Measurements from ENCODE around the gene VPS41.

Gene VPS41

DNA sequence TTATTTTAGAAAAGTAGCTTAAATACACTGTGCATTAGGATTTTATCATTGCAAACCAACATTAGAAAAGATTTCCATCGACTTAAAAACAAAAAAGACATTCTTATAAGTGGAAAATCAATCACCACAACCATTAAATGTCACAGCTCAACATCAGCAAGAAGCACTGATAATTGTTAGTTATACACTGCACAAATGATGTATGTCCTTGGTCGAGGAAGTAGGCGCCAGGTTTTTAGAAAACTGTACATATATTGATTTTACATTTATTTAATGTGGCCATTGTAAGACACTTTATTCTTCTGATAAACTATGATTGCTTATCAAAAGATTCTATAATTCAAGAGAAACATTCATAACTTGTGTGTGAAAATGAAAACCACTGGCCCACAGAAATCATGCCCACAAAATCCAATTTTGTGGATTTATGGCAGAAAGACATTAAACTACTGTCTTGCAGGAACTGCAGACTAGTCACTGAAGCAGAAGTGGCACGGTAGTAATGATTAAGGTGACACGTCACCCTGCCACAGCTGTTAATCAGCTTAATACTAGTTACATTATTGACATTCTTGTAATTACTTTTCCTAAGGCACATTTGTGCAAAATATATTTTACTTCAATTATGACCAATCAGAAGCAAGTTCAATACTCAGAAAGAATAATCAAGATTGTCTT lies 79.4 kb downstream of the VPS41 start:
- TF ChIP-seq, protein P1, sequence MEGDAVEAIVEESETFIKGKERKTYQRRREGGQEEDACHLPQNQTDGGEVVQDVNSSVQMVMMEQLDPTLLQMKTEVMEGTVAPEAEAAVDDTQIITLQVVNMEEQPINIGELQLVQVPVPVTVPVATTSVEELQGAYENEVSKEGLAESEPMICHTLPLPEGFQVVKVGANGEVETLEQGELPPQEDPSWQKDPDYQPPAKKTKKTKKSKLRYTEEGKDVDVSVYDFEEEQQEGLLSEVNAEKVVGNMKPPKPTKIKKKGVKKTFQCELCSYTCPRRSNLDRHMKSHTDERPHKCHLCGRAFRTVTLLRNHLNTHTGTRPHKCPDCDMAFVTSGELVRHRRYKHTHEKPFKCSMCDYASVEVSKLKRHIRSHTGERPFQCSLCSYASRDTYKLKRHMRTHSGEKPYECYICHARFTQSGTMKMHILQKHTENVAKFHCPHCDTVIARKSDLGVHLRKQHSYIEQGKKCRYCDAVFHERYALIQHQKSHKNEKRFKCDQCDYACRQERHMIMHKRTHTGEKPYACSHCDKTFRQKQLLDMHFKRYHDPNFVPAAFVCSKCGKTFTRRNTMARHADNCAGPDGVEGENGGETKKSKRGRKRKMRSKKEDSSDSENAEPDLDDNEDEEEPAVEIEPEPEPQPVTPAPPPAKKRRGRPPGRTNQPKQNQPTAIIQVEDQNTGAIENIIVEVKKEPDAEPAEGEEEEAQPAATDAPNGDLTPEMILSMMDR (IDR thresholded peaks at IDR 0.05; ENCODE audit: low read depth, low read length): no peak
- no peak overlapping the region for H3K4me3 ChIP-seq (ENCODE audit: low read depth, low read length)

DNA sequence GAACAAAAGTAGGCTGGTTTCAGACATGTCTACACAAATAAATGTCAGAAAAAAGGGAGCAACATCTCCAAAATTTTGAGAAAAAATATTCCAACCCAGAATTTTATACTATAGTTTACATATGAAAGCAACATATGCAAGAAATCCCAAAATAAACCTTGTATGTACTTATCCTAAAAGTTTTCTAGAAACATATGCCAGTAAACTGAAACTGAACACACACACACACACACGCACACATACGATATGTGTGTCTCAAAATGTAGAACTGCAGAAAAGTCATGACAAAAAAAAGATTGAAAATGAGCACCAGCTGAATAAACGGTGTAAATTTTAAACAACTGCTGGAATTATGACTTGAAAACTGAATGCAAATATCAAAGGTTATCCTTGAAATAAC lies 81.0 kb downstream of the VPS41 start:
- TF ChIP-seq, protein P1 (IDR thresholded peaks at IDR 0.05; ENCODE audit: low read depth, low read length): no peak
- no peak overlapping the region for H3K4me3 ChIP-seq (ENCODE audit: low read depth, low read length)

DNA sequence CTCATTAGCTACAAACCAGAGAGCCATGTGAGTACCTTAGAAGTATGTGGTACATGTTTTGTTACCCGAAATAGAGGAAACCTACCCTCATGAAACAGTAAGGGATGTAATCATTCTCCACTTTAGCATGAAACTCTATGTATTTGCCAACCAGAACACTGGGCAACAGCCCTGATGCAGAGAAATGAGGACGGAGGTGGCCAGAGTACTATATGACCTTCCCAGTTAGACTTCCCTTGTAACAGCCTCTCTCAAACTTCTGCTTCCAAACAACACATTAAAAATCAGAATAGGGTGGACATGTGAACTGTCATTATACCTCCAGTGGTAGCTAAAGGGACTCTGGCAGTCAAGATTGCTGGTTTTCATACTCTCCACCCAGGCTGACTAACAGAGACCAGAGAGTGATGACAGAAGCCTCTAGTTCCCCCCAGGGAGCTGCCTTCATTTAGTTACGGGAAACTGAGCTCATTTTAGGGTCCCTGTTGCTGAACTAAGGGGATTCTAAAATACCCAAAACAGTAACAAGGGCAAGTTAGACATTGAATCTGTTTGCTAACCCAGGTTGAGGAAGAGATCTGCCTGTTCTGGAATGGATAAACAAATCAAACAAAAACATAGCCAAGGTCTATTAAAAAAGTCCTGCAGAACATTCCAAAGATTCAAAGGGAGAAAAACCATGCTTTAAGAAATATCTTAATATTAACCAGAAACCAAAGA lies 83.1 kb downstream of the VPS41 start:
- TF ChIP-seq, protein P1 (IDR thresholded peaks at IDR 0.05; ENCODE audit: low read depth, low read length): no peak
- no peak overlapping the region for H3K4me3 ChIP-seq (ENCODE audit: low read depth, low read length)

DNA sequence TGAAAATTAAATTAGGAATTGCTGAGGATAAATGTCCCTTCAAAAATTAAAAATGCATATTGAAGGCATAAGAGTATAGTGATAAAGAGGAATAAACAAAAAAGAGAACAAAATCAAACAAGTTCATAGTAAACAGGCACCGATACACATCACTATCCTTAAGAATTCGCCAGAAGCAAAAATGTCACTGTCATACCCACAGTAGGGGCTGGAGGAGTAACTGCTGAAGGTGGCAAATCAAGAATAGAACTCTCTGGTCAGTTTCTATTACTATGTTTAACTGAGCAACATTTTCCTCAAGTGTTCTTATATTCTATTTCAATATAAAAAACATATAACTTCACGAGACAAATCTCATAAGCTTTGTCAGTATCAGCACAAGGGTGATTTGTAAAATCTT lies 84.0 kb downstream of the VPS41 start:
- TF ChIP-seq, protein P1 (IDR thresholded peaks at IDR 0.05; ENCODE audit: low read depth, low read length): no peak
- H3K4me3 ChIP-seq (ENCODE audit: low read depth, low read length): no peak overlapping the region

DNA sequence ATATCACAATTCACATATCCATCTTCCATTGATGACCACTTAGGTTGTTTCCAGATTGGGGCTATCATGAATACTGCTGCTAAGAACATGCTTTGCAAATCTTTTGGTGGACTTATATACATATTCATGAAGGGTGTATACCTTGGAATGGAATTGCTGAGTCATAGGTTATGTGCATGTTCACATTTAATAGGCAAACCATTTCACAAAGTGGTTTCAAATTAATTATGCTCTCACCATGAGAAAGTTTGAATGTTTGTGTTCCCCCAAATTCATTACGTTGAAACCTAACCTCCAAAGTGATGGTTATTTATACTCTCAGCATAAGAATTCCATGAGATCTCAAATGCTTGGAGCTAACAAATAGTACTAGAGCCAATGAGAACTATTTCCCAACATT lies 86.4 kb downstream of the VPS41 start:
- TF ChIP-seq, protein P1 (IDR thresholded peaks at IDR 0.05; ENCODE audit: low read depth, low read length): no peak
- H3K4me3 ChIP-seq (ENCODE audit: low read depth, low read length): no peak overlapping the region

DNA sequence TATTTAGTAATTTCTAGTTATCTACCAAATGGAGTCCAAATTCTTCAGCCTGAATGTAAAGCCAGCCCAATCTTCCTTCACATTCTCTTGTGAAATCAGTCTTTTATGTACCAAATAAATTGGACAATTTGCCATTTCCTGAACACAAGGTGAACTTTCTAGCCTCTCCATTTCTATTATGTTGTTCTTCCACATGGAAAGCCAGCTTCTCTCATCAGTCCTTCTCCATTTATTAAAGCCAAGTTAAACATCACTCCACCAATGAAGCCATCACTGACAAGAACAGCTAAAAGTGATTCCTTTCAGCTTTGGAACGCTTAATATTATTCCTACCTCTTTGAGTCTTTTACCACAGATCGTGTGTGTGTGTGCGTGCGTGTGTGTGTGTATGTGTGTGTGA lies 88.4 kb downstream of the VPS41 start:
- TF ChIP-seq, protein P1 (IDR thresholded peaks at IDR 0.05; ENCODE audit: low read depth, low read length): no peak

DNA sequence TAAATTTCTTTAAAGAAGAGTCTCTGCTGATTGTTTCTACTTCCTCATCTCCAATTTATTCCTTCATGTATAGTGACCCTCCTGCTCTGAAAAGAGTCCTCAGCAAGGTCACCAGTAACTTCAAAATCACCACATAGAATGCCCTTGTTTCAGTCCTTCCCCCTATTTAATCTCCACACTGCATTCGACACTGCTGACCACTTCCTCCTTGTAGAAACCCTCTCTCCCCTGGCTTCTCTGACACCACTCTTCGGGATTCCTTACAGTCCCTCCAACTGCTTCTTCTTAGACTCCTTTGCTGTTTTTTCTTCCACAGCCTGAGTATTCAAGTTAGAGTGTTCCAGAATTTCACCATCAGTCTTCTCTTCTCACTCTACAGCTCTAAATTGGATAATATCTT lies 89.5 kb downstream of the VPS41 start:
- no peak overlapping the region for H3K4me3 ChIP-seq (ENCODE audit: low read depth, low read length)
- TF ChIP-seq, protein P1 (IDR thresholded peaks at IDR 0.05; ENCODE audit: low read depth, low read length): no peak

More for the DNA sequence above, 88.4 kb downstream of the VPS41 start:
- no peak overlapping the region for H3K4me3 ChIP-seq (ENCODE audit: low read depth, low read length)
